ENCODE data around the gene LIFR. TPM values are rescaled to one million over a fixed set of nuclear protein-coding genes. Genes with fewer than 3 reads are reported as not detected.
"Not testable (repeated sequence)": the region's sequence is repeated elsewhere in the genome, so short reads cannot be mapped to it uniquely, and the experiment has no call there.

The LIFR gene
- total RNA-seq, 1 donor from 2014 or later: 7.5 TPM

DNA sequence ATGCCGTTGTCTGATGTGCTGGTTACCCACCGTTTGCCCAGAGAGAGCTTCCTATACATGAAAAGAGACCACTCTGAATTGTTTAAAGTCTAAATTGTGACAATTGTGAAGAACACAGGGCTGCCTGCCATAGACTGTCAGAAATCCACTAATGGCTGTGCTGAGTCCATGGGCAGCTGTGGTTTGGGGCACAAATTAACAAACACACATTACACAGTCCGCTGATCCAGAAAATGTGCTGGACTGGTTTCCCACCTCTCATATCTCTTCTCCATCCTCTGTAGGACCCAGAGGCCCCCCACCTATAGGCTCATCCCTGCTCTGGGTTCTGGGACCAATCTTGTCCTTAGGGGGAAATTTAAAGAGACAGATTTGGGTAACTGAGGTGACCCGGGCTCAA is 19.0 kb upstream of the LIFR start:
- Mint-ChIP-seq H3K9me3 (ENCODE audit: low read depth) (no peaks in the 10 kb centered on the region), H3K27ac (ENCODE audit: unreplicated experiment) (no peak overlapping the region), H3K27me3 (ENCODE audit: low read depth) (peaks cover 7% of the 10 kb centered on the region), H3K4me3 (ENCODE audit: unreplicated experiment) (no peak overlapping the region), H3K4me1 (ENCODE audit: low read depth) (no peaks in the 10 kb centered on the region), H3K36me3 (ENCODE audit: low read depth) (no peaks in the 10 kb centered on the region)
- TF ChIP-seq, protein P1, sequence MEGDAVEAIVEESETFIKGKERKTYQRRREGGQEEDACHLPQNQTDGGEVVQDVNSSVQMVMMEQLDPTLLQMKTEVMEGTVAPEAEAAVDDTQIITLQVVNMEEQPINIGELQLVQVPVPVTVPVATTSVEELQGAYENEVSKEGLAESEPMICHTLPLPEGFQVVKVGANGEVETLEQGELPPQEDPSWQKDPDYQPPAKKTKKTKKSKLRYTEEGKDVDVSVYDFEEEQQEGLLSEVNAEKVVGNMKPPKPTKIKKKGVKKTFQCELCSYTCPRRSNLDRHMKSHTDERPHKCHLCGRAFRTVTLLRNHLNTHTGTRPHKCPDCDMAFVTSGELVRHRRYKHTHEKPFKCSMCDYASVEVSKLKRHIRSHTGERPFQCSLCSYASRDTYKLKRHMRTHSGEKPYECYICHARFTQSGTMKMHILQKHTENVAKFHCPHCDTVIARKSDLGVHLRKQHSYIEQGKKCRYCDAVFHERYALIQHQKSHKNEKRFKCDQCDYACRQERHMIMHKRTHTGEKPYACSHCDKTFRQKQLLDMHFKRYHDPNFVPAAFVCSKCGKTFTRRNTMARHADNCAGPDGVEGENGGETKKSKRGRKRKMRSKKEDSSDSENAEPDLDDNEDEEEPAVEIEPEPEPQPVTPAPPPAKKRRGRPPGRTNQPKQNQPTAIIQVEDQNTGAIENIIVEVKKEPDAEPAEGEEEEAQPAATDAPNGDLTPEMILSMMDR (IDR thresholded peaks at IDR 0.05): no peak
- DNase-seq (ENCODE audit: low spot score): no peak

DNA sequence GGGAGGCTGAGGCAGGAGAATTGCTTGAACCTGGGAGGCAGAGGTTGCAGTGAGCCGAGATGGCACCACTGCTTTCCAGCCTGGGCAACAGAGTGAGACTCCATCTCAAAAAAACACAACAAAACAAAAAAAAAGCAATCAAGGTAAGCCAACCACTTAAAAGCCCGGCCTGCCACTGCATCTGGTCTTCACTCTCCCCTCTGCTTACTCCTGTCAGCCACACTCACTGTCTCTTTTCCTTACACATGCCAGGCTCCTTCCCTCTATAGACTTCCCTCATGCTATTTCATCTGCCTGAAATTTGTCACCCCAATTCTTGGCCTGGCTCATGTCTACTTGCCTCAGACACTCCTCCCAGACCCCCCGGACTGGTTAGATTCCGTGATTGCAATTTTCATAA is 17.6 kb upstream of the LIFR start:
- H3K4me3 Mint-ChIP-seq (ENCODE audit: unreplicated experiment): no peak overlapping the region
- no peaks in the 10 kb centered on the region for H3K9me3 Mint-ChIP-seq (ENCODE audit: low read depth)
- no peaks in the 10 kb centered on the region for H3K4me1 Mint-ChIP-seq (ENCODE audit: low read depth)
- TF ChIP-seq, protein P1 (IDR thresholded peaks at IDR 0.05): no peak
- DNase-seq (ENCODE audit: low spot score): no peak
- no peaks in the 10 kb centered on the region for H3K36me3 Mint-ChIP-seq (ENCODE audit: low read depth)
- peaks cover 3% of the 10 kb centered on the region for H3K27me3 Mint-ChIP-seq (ENCODE audit: low read depth)
- H3K27ac Mint-ChIP-seq (ENCODE audit: unreplicated experiment): no peak overlapping the region

DNA sequence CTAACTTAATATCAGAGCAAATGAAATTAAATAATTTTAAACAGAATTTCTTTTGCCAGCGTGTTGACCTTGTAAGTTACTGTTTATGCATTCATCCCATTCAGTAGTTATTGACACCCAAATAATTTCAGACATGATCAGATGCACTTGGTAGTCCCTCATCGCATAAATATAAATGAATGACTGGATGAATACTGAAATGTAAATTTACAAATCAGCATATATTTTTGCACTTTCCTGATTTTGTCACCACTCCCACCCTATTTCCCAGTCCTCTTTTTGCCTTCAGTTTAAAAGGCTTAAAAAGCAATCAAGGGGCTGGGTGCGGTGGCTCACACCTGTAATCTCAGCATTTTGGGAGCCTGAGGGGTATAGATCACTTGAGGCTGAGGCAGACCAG is 17.1 kb upstream of the LIFR start:
- H3K4me1 Mint-ChIP-seq (ENCODE audit: low read depth): no peaks in the 10 kb centered on the region
- H3K9me3 Mint-ChIP-seq (ENCODE audit: low read depth): no peaks in the 10 kb centered on the region
- H3K36me3 Mint-ChIP-seq (ENCODE audit: low read depth): no peaks in the 10 kb centered on the region
- no peak overlapping the region for H3K4me3 Mint-ChIP-seq (ENCODE audit: unreplicated experiment)
- no peak for DNase-seq (ENCODE audit: low spot score)
- H3K27me3 Mint-ChIP-seq (ENCODE audit: low read depth): peaks cover 3% of the 10 kb centered on the region
- TF ChIP-seq, protein P1 (IDR thresholded peaks at IDR 0.05): no peak
- H3K27ac Mint-ChIP-seq (ENCODE audit: unreplicated experiment): no peak overlapping the region

DNA sequence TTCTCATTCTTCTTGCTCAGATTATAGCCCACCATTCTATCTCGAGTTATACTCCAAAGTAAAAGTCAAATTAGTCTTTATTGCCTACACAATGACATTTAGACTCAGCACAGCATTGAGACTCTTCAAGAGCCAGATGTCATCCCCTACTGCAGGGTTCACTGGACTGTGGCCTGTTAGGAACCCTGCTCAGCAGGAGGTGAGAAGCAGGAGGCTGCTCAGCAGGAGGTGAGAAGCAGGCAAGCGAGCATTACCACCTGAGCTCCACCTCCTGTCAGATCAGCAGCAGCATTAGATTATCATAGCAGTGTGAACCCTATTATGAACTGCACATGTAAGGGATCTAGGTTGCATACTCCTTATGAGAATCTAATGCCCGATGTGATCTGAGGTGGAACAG is 12.7 kb upstream of the LIFR start:
- Mint-ChIP-seq H3K4me3 (ENCODE audit: unreplicated experiment) (no peak overlapping the region), H3K9me3 (ENCODE audit: low read depth) (no peaks in the 10 kb centered on the region), H3K36me3 (ENCODE audit: low read depth) (no peaks in the 10 kb centered on the region), H3K27ac (ENCODE audit: unreplicated experiment) (no peak overlapping the region), H3K27me3 (ENCODE audit: low read depth) (peaks cover 3% of the 10 kb centered on the region), H3K4me1 (ENCODE audit: low read depth) (no peaks in the 10 kb centered on the region)
- DNase-seq (ENCODE audit: low spot score): no peak
- TF ChIP-seq, protein P1 (IDR thresholded peaks at IDR 0.05): no peak

GRCh38 chr5:38567306-38567705 is 10.9 kb upstream of the LIFR start:
- DNase-seq (ENCODE audit: low spot score); H3K36me3 Mint-ChIP-seq (ENCODE audit: low read depth); H3K4me3 Mint-ChIP-seq (ENCODE audit: unreplicated experiment); H3K9me3 Mint-ChIP-seq (ENCODE audit: low read depth); H3K27me3 Mint-ChIP-seq (ENCODE audit: low read depth); H3K4me1 Mint-ChIP-seq (ENCODE audit: low read depth); H3K27ac Mint-ChIP-seq (ENCODE audit: unreplicated experiment): not testable (repeated sequence)

GRCh38 chr5:38563624-38564023 is 7.2 kb upstream of the LIFR start:
- TF ChIP-seq, protein P1 (IDR thresholded peaks at IDR 0.05): no peak
- no peaks in the 10 kb centered on the region for H3K9me3 Mint-ChIP-seq (ENCODE audit: low read depth)

More at GRCh38 chr5:38563624-38564023, 7.2 kb upstream of the LIFR start:
- Mint-ChIP-seq H3K4me3 (ENCODE audit: unreplicated experiment) (no peak overlapping the region), H3K36me3 (ENCODE audit: low read depth) (no peaks in the 10 kb centered on the region), H3K27ac (ENCODE audit: unreplicated experiment) (no peak overlapping the region), H3K4me1 (ENCODE audit: low read depth) (no peaks in the 10 kb centered on the region), H3K27me3 (ENCODE audit: low read depth) (peaks cover 4% of the 10 kb centered on the region)
- DNase-seq (ENCODE audit: low spot score): no peak

Measured in chondrocyte (in vitro differentiated cells).